ENCODE results near the gene ZNF776. TPM values are rescaled to one million over a fixed set of nuclear protein-coding genes. Genes with fewer than 3 reads are reported as not detected.
"Not testable (repeated sequence)": the region's sequence is repeated elsewhere in the genome, so short reads cannot be mapped to it uniquely, and the experiment has no call there.

Gene ZNF776
- polyA plus RNA-seq, 10 donors = 10.7 to 19.7 (median 14.9) TPM

- no peak for DNase-seq
Observed at GRCh38 chr19:57773488-57773887, 26.9 kb downstream of the ZNF776 start.

GRCh38 chr19:57776764-57777296 is 30.2 kb downstream of the ZNF776 start:
- DNase-seq = no peak

GRCh38 chr19:57778336-57778735 is 31.7 kb downstream of the ZNF776 start:
- DNase-seq = no peak

GRCh38 chr19:57779220-57779845 is 32.7 kb downstream of the ZNF776 start:
- DNase-seq = no peak

GRCh38 chr19:57786286-57786685 is 39.7 kb downstream of the ZNF776 start:
- DNase-seq = no peak

GRCh38 chr19:57786906-57787305 is 40.3 kb downstream of the ZNF776 start:
- DNase-seq = no peak

GRCh38 chr19:57788114-57788692 is 41.6 kb downstream of the ZNF776 start:
- no peak for DNase-seq

- no peak for DNase-seq
Observed at GRCh38 chr19:57789288-57789687, 42.7 kb downstream of the ZNF776 start.

- DNase-seq = not testable (repeated sequence)
Observed at GRCh38 chr19:57796580-57796979, 50.0 kb downstream of the ZNF776 start.

GRCh38 chr19:57800696-57801095 is 54.1 kb downstream of the ZNF776 start:
- DNase-seq = no peak

- DNase-seq = no peak
Observed at GRCh38 chr19:57802269-57802668, 55.7 kb downstream of the ZNF776 start.

- no peak for DNase-seq
Observed at GRCh38 chr19:57803265-57803593, 56.6 kb downstream of the ZNF776 start.

- peak; percentile 36 to 93 (median 77) for DNase-seq
Observed at GRCh38 chr19:57803594-57804325, 57.1 kb downstream of the ZNF776 start.

GRCh38 chr19:57807541-57807940 is 60.9 kb downstream of the ZNF776 start:
- no peak for DNase-seq

Other genes starting within 250 kb of the ZNF776 start
- gene ZNF773, start 246.9 kb upstream of the ZNF776 start, polyA plus RNA-seq (ENCODE audit: insufficient read length in 10 of 10) = 10 to 100 TPM in 1 of 10 donors, 1 to 10 TPM in 9; 5.1 to 11.8 (median 7.4) TPM
- gene ZNF549, start 219.5 kb upstream of the ZNF776 start, polyA plus RNA-seq (ENCODE audit: insufficient read length in 10 of 10) = 1 to 10 TPM; 4.7 to 9.5 (median 7.5) TPM
- gene ZNF550, start 187.0 kb upstream of the ZNF776 start, polyA plus RNA-seq (ENCODE audit: insufficient read length in 10 of 10) = 10 to 100 TPM in 6 of 10 donors, 1 to 10 TPM in 4; 8.6 to 14.0 (median 11.1) TPM
- gene ZNF416, start 167.9 kb upstream of the ZNF776 start, polyA plus RNA-seq (ENCODE audit: insufficient read length in 10 of 10) = 1 to 10 TPM; 4.3 to 6.1 (median 4.8) TPM
- 1 to 10 TPM; 4.6 to 8.0 (median 5.6) TPM for gene ZIK1, start 162.7 kb upstream of the ZNF776 start, polyA plus RNA-seq (ENCODE audit: insufficient read length in 10 of 10)
- 1 to 10 TPM; 2.1 to 5.4 (median 3.4) TPM for gene ZNF530, start 146.9 kb upstream of the ZNF776 start, polyA plus RNA-seq (ENCODE audit: insufficient read length in 10 of 10)
- 10 to 100 TPM in 9 of 10 donors, 1 to 10 TPM in 1; 9.5 to 15.1 (median 13.0) TPM for gene ZNF134, start 132.6 kb upstream of the ZNF776 start, polyA plus RNA-seq (ENCODE audit: insufficient read length in 10 of 10)
- 10 to 100 TPM; 10.4 to 20.3 (median 15.2) TPM for gene ZNF211, start 113.6 kb upstream of the ZNF776 start, polyA plus RNA-seq (ENCODE audit: insufficient read length in 10 of 10)
- under 1 TPM in 2 of 10 donors, not detected in 8; 0.11 TPM for gene ZSCAN4, start 77.9 kb upstream of the ZNF776 start, polyA plus RNA-seq (ENCODE audit: insufficient read length in 10 of 10)
- 1 to 10 TPM; 4.4 to 7.3 (median 6.4) TPM for gene ZNF551, start 64.8 kb upstream of the ZNF776 start, polyA plus RNA-seq (ENCODE audit: insufficient read length in 10 of 10)
- 10 to 100 TPM in 7 of 10 donors, 1 to 10 TPM in 3; 8.0 to 17.6 (median 11.1) TPM for gene ZNF154, start 37.6 kb upstream of the ZNF776 start, polyA plus RNA-seq (ENCODE audit: insufficient read length in 10 of 10)
- 10 to 100 TPM in 1 of 10 donors, 1 to 10 TPM in 9; 5.3 to 10.6 (median 8.0) TPM for gene ZNF671, start 19.2 kb upstream of the ZNF776 start, polyA plus RNA-seq (ENCODE audit: insufficient read length in 10 of 10)
- gene ZNF586, start 22.9 kb downstream of the ZNF776 start, polyA plus RNA-seq (ENCODE audit: insufficient read length in 10 of 10) = 10 to 100 TPM in 9 of 10 donors, 1 to 10 TPM in 1; 9.5 to 15.2 (median 11.8) TPM
- gene ZNF552, start 68.1 kb downstream of the ZNF776 start, polyA plus RNA-seq (ENCODE audit: insufficient read length in 10 of 10) = 1 to 10 TPM; 2.1 to 6.4 (median 3.9) TPM
- gene ZNF587B, start 83.5 kb downstream of the ZNF776 start, polyA plus RNA-seq (ENCODE audit: insufficient read length in 10 of 10) = 1 to 10 TPM; 3.3 to 7.5 (median 5.4) TPM
- 10 to 100 TPM in 8 of 10 donors, 1 to 10 TPM in 2; 9.0 to 24.7 (median 14.7) TPM for gene ZNF587, start 103.0 kb downstream of the ZNF776 start, polyA plus RNA-seq (ENCODE audit: insufficient read length in 10 of 10)
- gene ZNF814, start 142.2 kb downstream of the ZNF776 start, polyA plus RNA-seq (ENCODE audit: insufficient read length in 10 of 10) = 10 to 100 TPM; 13.7 to 34.6 (median 24.3) TPM
- 10 to 100 TPM in 8 of 10 donors, 1 to 10 TPM in 2; 9.2 to 18.8 (median 11.9) TPM for gene ZNF417, start 169.8 kb downstream of the ZNF776 start, polyA plus RNA-seq (ENCODE audit: insufficient read length in 10 of 10)
- 10 to 100 TPM in 5 of 10 donors, 1 to 10 TPM in 5; 6.0 to 19.1 (median 9.6) TPM for gene ZNF418, start 188.6 kb downstream of the ZNF776 start, polyA plus RNA-seq (ENCODE audit: insufficient read length in 10 of 10)
- 1 to 10 TPM; 3.8 to 7.0 (median 6.0) TPM for gene ZNF256, start 200.9 kb downstream of the ZNF776 start, polyA plus RNA-seq (ENCODE audit: insufficient read length in 10 of 10)
- gene C19orf18, start 227.7 kb downstream of the ZNF776 start, polyA plus RNA-seq (ENCODE audit: insufficient read length in 10 of 10) = 1 to 10 TPM in 5 of 10 donors, under 1 TPM in 5; 0.49 to 3.2 (median 1.0) TPM

All from muscle of back (tissue), 11 donors.